ENCODE results near the gene INCA1.
A peak's percentile ranks its signal among the peaks of the same experiment; 100 is the strongest.

Gene INCA1

GRCh38 chr17:5022171-5022711, 24.9 kb upstream of the INCA1 start:
- Histone ChIP-seq H3K4me3 (replicated peaks; ENCODE audit: low read depth, low read length) (no peak overlapping the region), H3K27me3 (replicated peaks; ENCODE audit: control insufficient read depth, insufficient read depth, low read length) (no peaks in the 10 kb centered on the region), H3K36me3 (ENCODE audit: control insufficient read depth, insufficient read depth, low read length) (peaks cover 27% of the 10 kb centered on the region)
- no peak for DNase-seq (ENCODE audit: extremely low read depth, insufficient read length)
- TF ChIP-seq, protein P1, sequence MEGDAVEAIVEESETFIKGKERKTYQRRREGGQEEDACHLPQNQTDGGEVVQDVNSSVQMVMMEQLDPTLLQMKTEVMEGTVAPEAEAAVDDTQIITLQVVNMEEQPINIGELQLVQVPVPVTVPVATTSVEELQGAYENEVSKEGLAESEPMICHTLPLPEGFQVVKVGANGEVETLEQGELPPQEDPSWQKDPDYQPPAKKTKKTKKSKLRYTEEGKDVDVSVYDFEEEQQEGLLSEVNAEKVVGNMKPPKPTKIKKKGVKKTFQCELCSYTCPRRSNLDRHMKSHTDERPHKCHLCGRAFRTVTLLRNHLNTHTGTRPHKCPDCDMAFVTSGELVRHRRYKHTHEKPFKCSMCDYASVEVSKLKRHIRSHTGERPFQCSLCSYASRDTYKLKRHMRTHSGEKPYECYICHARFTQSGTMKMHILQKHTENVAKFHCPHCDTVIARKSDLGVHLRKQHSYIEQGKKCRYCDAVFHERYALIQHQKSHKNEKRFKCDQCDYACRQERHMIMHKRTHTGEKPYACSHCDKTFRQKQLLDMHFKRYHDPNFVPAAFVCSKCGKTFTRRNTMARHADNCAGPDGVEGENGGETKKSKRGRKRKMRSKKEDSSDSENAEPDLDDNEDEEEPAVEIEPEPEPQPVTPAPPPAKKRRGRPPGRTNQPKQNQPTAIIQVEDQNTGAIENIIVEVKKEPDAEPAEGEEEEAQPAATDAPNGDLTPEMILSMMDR (IDR thresholded peaks at IDR 0.05; ENCODE audit: insufficient read depth, low read length, poor library complexity, severe bottlenecking): no peak

DNA sequence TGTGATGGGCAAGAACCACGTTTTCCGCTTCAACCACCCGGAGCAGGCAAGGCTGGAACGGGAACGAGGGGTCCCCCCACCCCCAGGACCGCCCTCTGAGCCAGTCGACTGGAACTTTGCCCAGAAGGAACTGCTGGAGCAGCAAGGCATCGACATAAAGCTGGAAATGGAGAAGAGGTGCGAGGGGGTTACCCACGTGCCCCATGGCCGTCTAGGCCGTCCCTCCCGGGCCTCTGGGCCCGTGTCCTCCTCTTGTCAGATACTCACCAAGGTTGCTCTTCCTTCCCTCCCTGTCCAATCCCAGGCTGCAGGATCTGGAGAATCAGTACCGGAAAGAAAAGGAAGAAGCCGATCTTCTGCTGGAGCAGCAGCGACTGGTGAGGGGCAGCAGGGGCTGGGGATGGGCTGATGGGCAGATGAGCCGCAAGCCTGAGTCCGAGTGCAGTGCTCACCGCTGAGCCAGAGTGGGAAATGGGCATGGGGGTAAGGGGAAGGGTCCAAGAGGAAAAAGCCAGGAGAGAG, 23.2 kb upstream of the INCA1 start:
- H3K36me3 ChIP-seq (ENCODE audit: control insufficient read depth, insufficient read depth, low read length): peaks cover 28% of the 10 kb centered on the region
- H3K27me3 ChIP-seq (replicated peaks; ENCODE audit: control insufficient read depth, insufficient read depth, low read length): no peaks in the 10 kb centered on the region
- no peak overlapping the region for H3K4me3 ChIP-seq (replicated peaks; ENCODE audit: low read depth, low read length)
- DNase-seq (ENCODE audit: extremely low read depth, insufficient read length): no peak
- TF ChIP-seq, protein P1 (IDR thresholded peaks at IDR 0.05; ENCODE audit: insufficient read depth, low read length, poor library complexity, severe bottlenecking): no peak

DNA sequence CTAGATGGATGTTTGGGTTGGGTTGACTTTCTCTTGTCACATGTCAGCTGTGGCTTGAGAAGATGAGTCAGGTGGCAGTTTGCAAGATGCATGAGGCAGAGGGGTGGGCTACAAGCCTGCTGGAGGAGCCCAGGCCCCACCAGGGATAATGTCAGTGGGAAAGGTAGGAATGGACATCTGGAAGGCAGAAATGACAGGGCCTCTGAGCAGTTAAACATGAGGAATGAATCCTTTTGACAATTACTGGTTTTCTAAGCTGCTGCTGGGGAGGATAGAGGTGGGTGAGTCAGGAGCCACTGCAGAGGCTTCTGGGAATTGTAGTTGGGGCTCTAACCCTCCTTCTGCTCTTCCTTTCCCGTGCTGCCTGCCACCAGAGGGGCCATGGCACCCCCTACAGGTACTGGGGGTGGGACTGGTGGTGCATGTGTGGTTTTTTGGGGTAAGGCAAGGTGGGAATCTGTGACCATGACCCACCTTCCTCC, 22.2 kb upstream of the INCA1 start:
- Histone ChIP-seq H3K4me3 (replicated peaks; ENCODE audit: low read depth, low read length) (no peak overlapping the region), H3K27me3 (replicated peaks; ENCODE audit: control insufficient read depth, insufficient read depth, low read length) (no peaks in the 10 kb centered on the region), H3K36me3 (ENCODE audit: control insufficient read depth, insufficient read depth, low read length) (peaks cover 33% of the 10 kb centered on the region)
- TF ChIP-seq, protein P1 (IDR thresholded peaks at IDR 0.05; ENCODE audit: insufficient read depth, low read length, poor library complexity, severe bottlenecking): peak; percentile 38
- DNase-seq (ENCODE audit: extremely low read depth, insufficient read length): no peak

- no peak for DNase-seq (ENCODE audit: extremely low read depth, insufficient read length)
- TF ChIP-seq, protein P1 (IDR thresholded peaks at IDR 0.05; ENCODE audit: insufficient read depth, low read length, poor library complexity, severe bottlenecking): no peak
- Histone ChIP-seq H3K36me3 (ENCODE audit: control insufficient read depth, insufficient read depth, low read length) (peaks cover 28% of the 10 kb centered on the region), H3K4me3 (replicated peaks; ENCODE audit: low read depth, low read length) (no peak overlapping the region), H3K27me3 (replicated peaks; ENCODE audit: control insufficient read depth, insufficient read depth, low read length) (no peaks in the 10 kb centered on the region)
Measured at GRCh38 chr17:5014357-5014756, 17.0 kb upstream of the INCA1 start.

DNA sequence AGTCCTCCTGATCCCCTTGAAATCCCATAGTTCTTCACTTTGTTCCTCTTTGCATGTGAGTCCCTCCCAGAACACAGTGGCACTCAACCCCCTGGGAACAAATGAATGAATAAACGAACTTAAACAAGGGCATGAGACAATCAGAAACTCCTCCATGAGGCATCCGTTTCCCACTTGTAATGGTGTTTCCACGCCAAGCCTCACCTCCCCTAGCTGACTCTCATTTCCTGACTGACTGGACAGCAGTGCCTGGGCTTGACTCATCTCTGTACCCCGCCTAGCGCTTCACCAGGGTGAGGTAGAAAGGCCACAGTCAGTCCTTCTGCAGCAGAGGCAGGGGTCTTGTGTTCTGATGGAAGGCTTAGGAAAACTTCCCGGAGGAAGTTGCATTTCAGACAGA, 14.6 kb upstream of the INCA1 start:
- TF ChIP-seq, protein P1 (IDR thresholded peaks at IDR 0.05; ENCODE audit: insufficient read depth, low read length, poor library complexity, severe bottlenecking): no peak
- no peaks in the 10 kb centered on the region for H3K27me3 ChIP-seq (replicated peaks; ENCODE audit: control insufficient read depth, insufficient read depth, low read length)
- H3K36me3 ChIP-seq (ENCODE audit: control insufficient read depth, insufficient read depth, low read length): peaks cover 34% of the 10 kb centered on the region
- H3K4me3 ChIP-seq (replicated peaks; ENCODE audit: low read depth, low read length): no peak overlapping the region
- peak; percentile 41 for DNase-seq (ENCODE audit: extremely low read depth, insufficient read length)

All from GM06990 (cell line).